ENCODE results near the gene IL22RA2. TPM values are rescaled to one million over a fixed set of nuclear protein-coding genes. Genes with fewer than 3 reads are reported as not detected.

IL22RA2 gene
- total RNA-seq, 4 donors from 2014 or later = not detected

GRCh38 chr6:137185290-137185689, 11.8 kb upstream of the IL22RA2 start:
- intact Hi-C loops (cut with DNase I; ENCODE audit: low total_unique reads) = no loop called here
- in situ Hi-C loops (cut with MboI; ENCODE audit: low sequenced_read_pairs in 4 of 4) = no loop called here
- Histone ChIP-seq H3K4me1 (no peaks in the 10 kb centered on the region), H3K4me3 (no peak overlapping the region), H3K9me3 (peaks cover 0 to 6% (median 0%) of the 10 kb centered on the region in 3 donors), H3K27ac (no peak overlapping the region), H3K36me3 (no peaks in the 10 kb centered on the region), H3K27me3 (no peaks in the 10 kb centered on the region)
- TF ChIP-seq POLR2A (IDR thresholded peaks at IDR 0.05) = no peak
- TF ChIP-seq CTCF (IDR thresholded peaks at IDR 0.05 in 4 of 5, conservative IDR thresholded peaks at IDR 0.05 in 1 of 5) = no peak
- no peak for ATAC-seq
- DNase-seq = no peak

- Histone ChIP-seq H3K4me1 (no peaks in the 10 kb centered on the region), H3K27me3 (no peaks in the 10 kb centered on the region), H3K9me3 (peaks cover 0 to 6% (median 0%) of the 10 kb centered on the region in 3 donors), H3K36me3 (no peaks in the 10 kb centered on the region), H3K27ac (no peak overlapping the region), H3K4me3 (no peak overlapping the region)
- in situ Hi-C loops (cut with MboI; ENCODE audit: low sequenced_read_pairs in 4 of 4) = no loop called here
- TF ChIP-seq CTCF (IDR thresholded peaks at IDR 0.05 in 4 of 5, conservative IDR thresholded peaks at IDR 0.05 in 1 of 5) = no peak
- no peak for TF ChIP-seq POLR2A (IDR thresholded peaks at IDR 0.05)
- no peak for DNase-seq
- intact Hi-C loops (cut with DNase I; ENCODE audit: low total_unique reads) = no loop called here
- ATAC-seq = no peak
Observed at GRCh38 chr6:137182654-137183073, 9.2 kb upstream of the IL22RA2 start.

- H3K36me3 ChIP-seq = no peaks in the 10 kb centered on the region
- DNase-seq = no peak
- in situ Hi-C loops (cut with MboI; ENCODE audit: low sequenced_read_pairs in 4 of 4) = no loop called here
- ATAC-seq = no peak
- intact Hi-C loops (cut with DNase I; ENCODE audit: low total_unique reads) = no loop called here
- peaks cover 0 to 6% (median 0%) of the 10 kb centered on the region in 3 donors for H3K9me3 ChIP-seq
- no peak for TF ChIP-seq POLR2A (IDR thresholded peaks at IDR 0.05)
- TF ChIP-seq CTCF (IDR thresholded peaks at IDR 0.05 in 4 of 5, conservative IDR thresholded peaks at IDR 0.05 in 1 of 5) = no peak
- no peak overlapping the region for H3K27ac ChIP-seq
- no peaks in the 10 kb centered on the region for H3K27me3 ChIP-seq
- H3K4me1 ChIP-seq = no peaks in the 10 kb centered on the region
- H3K4me3 ChIP-seq = no peak overlapping the region
Observed at GRCh38 chr6:137181891-137182653, 8.6 kb upstream of the IL22RA2 start.

GRCh38 chr6:137177611-137178010, 4.2 kb upstream of the IL22RA2 start:
- Histone ChIP-seq H3K36me3 (no peaks in the 10 kb centered on the region), H3K9me3 (peaks cover 0 to 4% (median 0%) of the 10 kb centered on the region in 3 donors), H3K4me1 (no peaks in the 10 kb centered on the region), H3K27me3 (no peaks in the 10 kb centered on the region), H3K4me3 (no peak overlapping the region), H3K27ac (no peak overlapping the region)
- ATAC-seq = no peak
- in situ Hi-C loops (cut with MboI; ENCODE audit: low sequenced_read_pairs in 4 of 4) = no loop called here
- DNase-seq = no peak
- no peak for TF ChIP-seq POLR2A (IDR thresholded peaks at IDR 0.05)
- no peak for TF ChIP-seq CTCF (IDR thresholded peaks at IDR 0.05 in 4 of 5, conservative IDR thresholded peaks at IDR 0.05 in 1 of 5)
- intact Hi-C loops (cut with DNase I; ENCODE audit: low total_unique reads) = no loop called here

All from gastrocnemius medialis (tissue), 4 donors.